PFSK-1 (cell line): ENCODE measurements around the gene RAB42.

Experiments used
- FOXP2 ChIP-seq: optimal IDR thresholded peaks from 2 replicates; pipeline ENCODE3; 2011; ENCODE audit warnings: borderline replicate concordance, control low read depth, inconsistent platforms; ENCODE audit not compliant: insufficient read depth; ENCODE audit errors: extremely low read length, extremely low read depth
- POLR2AphosphoS5 ChIP-seq: IDR thresholded peaks from 2 replicates; pipeline ENCODE4 v1.6.1; 2012; ENCODE audit warnings: low read depth, mild to moderate bottlenecking, control low read depth, low read length, moderate library complexity
- REST ChIP-seq, 2 experiments: IDR thresholded peaks; 2 replicates each; pipeline versions ENCODE4 v1.6.1 to v1.8.0; 2011 to 2012; ENCODE audit warnings: low read depth in 2 of 2, low read length in 2 of 2, control low read depth in 1 of 2, inconsistent platforms in 1 of 2, mild to moderate bottlenecking in 1 of 2, moderate library complexity in 1 of 2; ENCODE audit not compliant: insufficient read depth in 1 of 2
- SIN3A ChIP-seq: IDR thresholded peaks from 2 replicates; pipeline ENCODE4 v1.6.1; 2012; ENCODE audit warnings: mild to moderate bottlenecking, low read length, moderate library complexity, borderline replicate concordance; ENCODE audit not compliant: insufficient read depth
- TAF1 ChIP-seq: IDR thresholded peaks from 2 replicates; pipeline ENCODE4 v1.6.1; 2012; ENCODE audit warnings: low read length, control low read depth, borderline replicate concordance; ENCODE audit not compliant: insufficient read depth

Gene RAB42

GRCh38 chr1:28604962-28605361 lies 12.9 kb downstream of the RAB42 start:
- TF ChIP-seq REST (IDR thresholded peaks at IDR 0.05; ENCODE audit: insufficient read depth in 1 of 2, low read depth in 2 of 2, low read length in 2 of 2) (no peak), FOXP2 (no peak), SIN3A (no peak), TAF1 (no peak), POLR2AphosphoS5 (no peak)

GRCh38 chr1:28606771-28607170 lies 14.7 kb downstream of the RAB42 start:
- no peak for TF ChIP-seq REST (IDR thresholded peaks at IDR 0.05; ENCODE audit: insufficient read depth in 1 of 2, low read depth in 2 of 2, low read length in 2 of 2)
- no peak for TF ChIP-seq POLR2AphosphoS5
- TF ChIP-seq TAF1: no peak
- no peak for TF ChIP-seq FOXP2
- TF ChIP-seq SIN3A: no peak

GRCh38 chr1:28613175-28613574 lies 21.1 kb downstream of the RAB42 start:
- no peak for TF ChIP-seq FOXP2
- no peak for TF ChIP-seq TAF1
- no peak for TF ChIP-seq REST (IDR thresholded peaks at IDR 0.05; ENCODE audit: insufficient read depth in 1 of 2, low read depth in 2 of 2, low read length in 2 of 2)
- no peak for TF ChIP-seq SIN3A
- TF ChIP-seq POLR2AphosphoS5: no peak

GRCh38 chr1:28631713-28632112 lies 39.6 kb downstream of the RAB42 start:
- no peak for TF ChIP-seq FOXP2
- TF ChIP-seq SIN3A: no peak
- TF ChIP-seq TAF1: no peak
- TF ChIP-seq POLR2AphosphoS5: no peak
- no peak for TF ChIP-seq REST (IDR thresholded peaks at IDR 0.05; ENCODE audit: insufficient read depth in 1 of 2, low read depth in 2 of 2, low read length in 2 of 2)

GRCh38 chr1:28632560-28632959 lies 40.5 kb downstream of the RAB42 start:
- no peak for TF ChIP-seq TAF1
- no peak for TF ChIP-seq FOXP2
- TF ChIP-seq SIN3A: no peak
- no peak for TF ChIP-seq REST (IDR thresholded peaks at IDR 0.05; ENCODE audit: insufficient read depth in 1 of 2, low read depth in 2 of 2, low read length in 2 of 2)
- TF ChIP-seq POLR2AphosphoS5: no peak
